GM23338 (cell line): Measurements from ENCODE around the gene ARL15. TPM values are rescaled to one million over a fixed set of nuclear protein-coding genes. Genes with fewer than 3 reads are reported as not detected.

Source experiments
- ATAC-seq: fragments of 200-7000 bp; cut with Tn5 transposase; 3 replicates; pipeline ENCODE4 v1.9.1; 2020
- DNase-seq: peaks from one replicate; pipeline ENCODE4 v3.0.0-alpha.2; 2015; ENCODE audit warnings: low spot score
- H2AFZ ChIP-seq: fragments of 200-600 bp; sonication (generic); 2 replicates; pipeline ENCODE4 v1.8.0; 2016; ENCODE audit warnings: antibody characterized with exemption, mild to moderate bottlenecking, moderate library complexity
- H3F3A ChIP-seq: fragments of 200-600 bp; sonication (generic); replicated peaks from 2 replicates; pipeline ENCODE4 v1.8.0; 2017; ENCODE audit warnings: antibody characterized with exemption, mixed run types, low read depth
- H3K27ac ChIP-seq: fragments of 200-600 bp; sonication (generic); 2 replicates; pipeline ENCODE4 v1.6.1; 2016; ENCODE audit warnings: low read depth
- H3K27me3 ChIP-seq: fragments of 200-600 bp; sonication (generic); 2 replicates; pipeline ENCODE4 v1.8.0; 2016; ENCODE audit warnings: mild to moderate bottlenecking, mixed run types, moderate library complexity; ENCODE audit not compliant: insufficient read depth
- H3K36me3 ChIP-seq: fragments of 200-600 bp; sonication (generic); 2 replicates; pipeline ENCODE4 v1.8.0; 2016; ENCODE audit warnings: mild to moderate bottlenecking; ENCODE audit not compliant: insufficient read depth
- H3K4me1 ChIP-seq: fragments of 200-600 bp; sonication (generic); 2 replicates; pipeline ENCODE4 v1.8.0; 2016; ENCODE audit warnings: mild to moderate bottlenecking, moderate library complexity; ENCODE audit not compliant: insufficient read depth
- H3K4me2 ChIP-seq: fragments of 200-600 bp; sonication (generic); 2 replicates; pipeline ENCODE4 v1.7.1; 2017; ENCODE audit warnings: mixed run types
- H3K4me3 ChIP-seq: fragments of 200-600 bp; sonication (generic); 2 replicates; pipeline ENCODE4 v1.6.1; 2016; ENCODE audit warnings: mixed run types
- H3K79me2 ChIP-seq: fragments of 200-600 bp; sonication (generic); replicated peaks from 2 replicates; pipeline ENCODE4 v1.8.0; 2017; ENCODE audit warnings: mild to moderate bottlenecking; ENCODE audit not compliant: insufficient read depth
- H3K9me2 ChIP-seq: fragments of 200-600 bp; sonication (generic); 2 replicates; pipeline ENCODE4 v1.8.0; 2017; ENCODE audit not compliant: insufficient read depth
- H4K20me1 ChIP-seq: fragments of 200-600 bp; sonication (generic); replicated peaks from 2 replicates; pipeline ENCODE4 v1.8.0; 2017; ENCODE audit warnings: mild to moderate bottlenecking; ENCODE audit not compliant: insufficient read depth
- H3K27ac Mint-ChIP-seq: 2 replicates; pipeline ENCODE4 v1.8.0; 2020; ENCODE audit warnings: inconsistent platforms, mild to moderate bottlenecking, moderate library complexity, mixed read lengths
- H3K27me3 Mint-ChIP-seq: 3 replicates; pipeline ENCODE4 v1.8.0; 2022; ENCODE audit warnings: low read depth, mild to moderate bottlenecking, moderate library complexity, mixed read lengths, inconsistent platforms; ENCODE audit not compliant: insufficient read depth, poor library complexity
- H3K36me3 Mint-ChIP-seq: 3 replicates; pipeline ENCODE4 v1.8.0; 2021; ENCODE audit warnings: low read depth, mild to moderate bottlenecking, inconsistent platforms, moderate library complexity, mixed read lengths
- H3K4me1 Mint-ChIP-seq: 3 replicates; pipeline ENCODE4 v1.8.0; 2020; ENCODE audit warnings: mild to moderate bottlenecking, inconsistent platforms, mixed read lengths
- H3K4me3 Mint-ChIP-seq: 3 replicates; pipeline ENCODE4 v1.8.0; 2021; ENCODE audit warnings: moderate library complexity, mild to moderate bottlenecking, inconsistent platforms, mixed read lengths
- H3K9me3 Mint-ChIP-seq: 3 replicates; pipeline ENCODE4 v1.8.0; 2020; ENCODE audit warnings: moderate library complexity, mild to moderate bottlenecking, inconsistent platforms, mixed read lengths
- CREB1 ChIP-seq: fragments of 250-450 bp; sonication (Bioruptor Pico); IDR thresholded peaks from 2 replicates; pipeline ENCODE4 v1.5.0; 2020; ENCODE audit warnings: low read depth, mild to moderate bottlenecking, moderate library complexity
- JUNB ChIP-seq: IDR thresholded peaks from one replicate; pipeline ENCODE4 v1.6.1; 2016; ENCODE audit warnings: antibody characterized with exemption; ENCODE audit not compliant: unreplicated experiment
- polyA plus RNA-seq: library from polyadenylated mRNA; unstranded; fragments of >200 nt; fragmentation: Nextera tagmentation; extraction: Ambion mirVana; gene quantifications from 2 replicates; pipeline ENCODE4 v1.2.1, GENCODE V29; 2016
- total RNA-seq: library from RNA; depleted of rRNA; stranded (reverse); fragments of >200 nt; shearing (Covaris generic); gene quantifications from 2 replicates; pipeline ENCODE4 v1.2.3, GENCODE V29; 2014
- TF ChIP-seq, protein P1 (sequence below): IDR thresholded peaks from one replicate; pipeline ENCODE4 v1.6.1; 2018; ENCODE audit warnings: antibody characterized with exemption; ENCODE audit not compliant: unreplicated experiment
- TF ChIP-seq, protein P2 (sequence below): fragments of 250-450 bp; sonication (Bioruptor Pico); IDR thresholded peaks from 2 replicates; pipeline ENCODE4 v1.5.0; 2020; ENCODE audit warnings: mild to moderate bottlenecking, moderate library complexity

Gene ARL15
- total and polyA plus RNA-seq, 2 experiments from 2014 or later = 13.0 to 54.0 TPM

DNA sequence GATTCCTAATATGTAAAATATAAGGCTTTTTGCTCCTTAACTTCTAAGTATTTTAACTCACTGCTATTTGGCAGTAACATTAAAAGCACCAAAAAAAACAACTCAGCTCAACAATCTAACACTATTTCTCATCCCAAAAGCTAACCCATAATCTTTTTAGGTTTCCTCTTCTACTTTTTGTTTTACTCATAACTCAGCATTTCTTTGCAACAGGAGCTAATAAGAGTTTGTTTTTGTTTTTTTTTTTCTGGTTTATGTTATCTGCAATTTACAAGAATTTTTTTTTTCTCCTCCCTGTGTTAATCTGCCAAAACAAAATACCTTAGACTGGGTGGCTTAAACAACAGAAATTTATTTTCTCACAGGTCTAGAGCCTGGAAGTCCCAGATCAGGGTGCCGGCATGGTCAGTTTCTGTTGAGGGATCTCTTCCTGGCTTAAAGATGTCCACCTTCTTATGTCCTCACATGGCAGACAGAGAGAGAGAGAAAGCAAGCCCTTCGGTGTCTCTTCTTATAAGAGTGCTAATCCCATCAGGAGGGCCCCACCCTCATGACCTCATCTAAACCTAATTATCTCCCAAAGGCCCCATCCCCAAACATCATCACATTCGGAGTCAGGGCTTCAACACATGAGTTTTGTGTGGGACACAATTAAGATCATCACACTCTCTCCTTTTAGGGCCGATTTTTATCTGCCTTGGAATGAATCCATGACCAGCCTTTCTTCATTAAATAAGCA lies 31.2 kb downstream of the ARL15 start (continued):
- TF ChIP-seq, protein P1, sequence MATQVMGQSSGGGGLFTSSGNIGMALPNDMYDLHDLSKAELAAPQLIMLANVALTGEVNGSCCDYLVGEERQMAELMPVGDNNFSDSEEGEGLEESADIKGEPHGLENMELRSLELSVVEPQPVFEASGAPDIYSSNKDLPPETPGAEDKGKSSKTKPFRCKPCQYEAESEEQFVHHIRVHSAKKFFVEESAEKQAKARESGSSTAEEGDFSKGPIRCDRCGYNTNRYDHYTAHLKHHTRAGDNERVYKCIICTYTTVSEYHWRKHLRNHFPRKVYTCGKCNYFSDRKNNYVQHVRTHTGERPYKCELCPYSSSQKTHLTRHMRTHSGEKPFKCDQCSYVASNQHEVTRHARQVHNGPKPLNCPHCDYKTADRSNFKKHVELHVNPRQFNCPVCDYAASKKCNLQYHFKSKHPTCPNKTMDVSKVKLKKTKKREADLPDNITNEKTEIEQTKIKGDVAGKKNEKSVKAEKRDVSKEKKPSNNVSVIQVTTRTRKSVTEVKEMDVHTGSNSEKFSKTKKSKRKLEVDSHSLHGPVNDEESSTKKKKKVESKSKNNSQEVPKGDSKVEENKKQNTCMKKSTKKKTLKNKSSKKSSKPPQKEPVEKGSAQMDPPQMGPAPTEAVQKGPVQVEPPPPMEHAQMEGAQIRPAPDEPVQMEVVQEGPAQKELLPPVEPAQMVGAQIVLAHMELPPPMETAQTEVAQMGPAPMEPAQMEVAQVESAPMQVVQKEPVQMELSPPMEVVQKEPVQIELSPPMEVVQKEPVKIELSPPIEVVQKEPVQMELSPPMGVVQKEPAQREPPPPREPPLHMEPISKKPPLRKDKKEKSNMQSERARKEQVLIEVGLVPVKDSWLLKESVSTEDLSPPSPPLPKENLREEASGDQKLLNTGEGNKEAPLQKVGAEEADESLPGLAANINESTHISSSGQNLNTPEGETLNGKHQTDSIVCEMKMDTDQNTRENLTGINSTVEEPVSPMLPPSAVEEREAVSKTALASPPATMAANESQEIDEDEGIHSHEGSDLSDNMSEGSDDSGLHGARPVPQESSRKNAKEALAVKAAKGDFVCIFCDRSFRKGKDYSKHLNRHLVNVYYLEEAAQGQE = no peak
- no peak for TF ChIP-seq JUNB

DNA sequence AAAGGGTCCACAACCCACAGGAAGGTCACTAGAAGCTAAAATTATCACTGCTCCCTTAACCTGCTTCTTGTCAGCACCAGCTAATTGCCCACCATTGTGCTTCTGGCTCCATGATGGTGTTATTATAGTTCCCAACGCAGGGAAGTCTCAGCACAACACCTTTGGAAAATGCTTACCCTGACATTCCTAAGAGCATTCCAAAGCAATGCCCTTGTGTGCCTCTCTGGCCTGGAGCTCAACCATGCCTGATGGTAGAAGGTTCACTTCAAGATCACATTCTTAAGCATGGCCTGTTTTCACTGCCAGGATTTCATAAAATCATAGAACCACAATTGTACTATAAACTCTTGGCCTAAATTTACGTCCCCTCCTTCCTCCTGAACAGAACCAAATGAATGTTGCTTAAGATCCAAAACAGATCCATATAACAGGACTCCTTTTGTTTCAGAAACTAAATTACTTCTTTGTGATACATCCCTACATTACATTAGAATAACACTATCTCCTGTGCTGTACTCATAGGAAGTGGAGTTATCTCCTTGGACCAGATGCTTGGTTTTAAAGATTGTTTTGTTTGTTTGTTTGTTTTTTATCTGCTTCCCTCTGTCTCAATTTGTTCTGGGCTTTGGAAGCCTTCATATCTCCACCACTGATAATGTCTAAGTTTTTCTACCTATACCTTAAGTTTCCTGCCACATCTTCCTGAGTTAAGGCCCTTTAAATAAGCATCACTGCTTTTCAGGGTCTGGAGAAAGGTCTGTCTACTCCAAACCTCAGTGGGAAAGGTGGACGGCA lies 32.1 kb downstream of the ARL15 start:
- no peaks in the 10 kb centered on the region for H3K27me3 ChIP-seq
- H3K79me2 ChIP-seq = peaks cover 49% of the 10 kb centered on the region

More for the DNA sequence above, 32.1 kb downstream of the ARL15 start:
- Histone ChIP-seq H3K9me2 (peaks cover 5% of the 10 kb centered on the region), H4K20me1 (0 out of 2 replicates have a peak, but pooled peaks cover 4% of the 10 kb centered on the region), H3F3A (no peaks in the 10 kb centered on the region), H3K4me2 (peak overlapping the region; percentile 42), H3K4me3 (no peak overlapping the region), H2AFZ (no peak overlapping the region), H3K4me1 (peaks cover 11% of the 10 kb centered on the region), H3K36me3 (no peaks in the 10 kb centered on the region), H3K27ac (no peak overlapping the region; the same call in 1 of the 2 replicates)
- peaks cover 5% of the 10 kb centered on the region for H3K36me3 Mint-ChIP-seq
- H3K4me3 Mint-ChIP-seq = no peak overlapping the region
- peaks cover 3% of the 10 kb centered on the region for H3K27me3 Mint-ChIP-seq
- peaks cover 20% of the 10 kb centered on the region for H3K4me1 Mint-ChIP-seq
- no peak for TF ChIP-seq CREB1
- TF ChIP-seq, protein P2, sequence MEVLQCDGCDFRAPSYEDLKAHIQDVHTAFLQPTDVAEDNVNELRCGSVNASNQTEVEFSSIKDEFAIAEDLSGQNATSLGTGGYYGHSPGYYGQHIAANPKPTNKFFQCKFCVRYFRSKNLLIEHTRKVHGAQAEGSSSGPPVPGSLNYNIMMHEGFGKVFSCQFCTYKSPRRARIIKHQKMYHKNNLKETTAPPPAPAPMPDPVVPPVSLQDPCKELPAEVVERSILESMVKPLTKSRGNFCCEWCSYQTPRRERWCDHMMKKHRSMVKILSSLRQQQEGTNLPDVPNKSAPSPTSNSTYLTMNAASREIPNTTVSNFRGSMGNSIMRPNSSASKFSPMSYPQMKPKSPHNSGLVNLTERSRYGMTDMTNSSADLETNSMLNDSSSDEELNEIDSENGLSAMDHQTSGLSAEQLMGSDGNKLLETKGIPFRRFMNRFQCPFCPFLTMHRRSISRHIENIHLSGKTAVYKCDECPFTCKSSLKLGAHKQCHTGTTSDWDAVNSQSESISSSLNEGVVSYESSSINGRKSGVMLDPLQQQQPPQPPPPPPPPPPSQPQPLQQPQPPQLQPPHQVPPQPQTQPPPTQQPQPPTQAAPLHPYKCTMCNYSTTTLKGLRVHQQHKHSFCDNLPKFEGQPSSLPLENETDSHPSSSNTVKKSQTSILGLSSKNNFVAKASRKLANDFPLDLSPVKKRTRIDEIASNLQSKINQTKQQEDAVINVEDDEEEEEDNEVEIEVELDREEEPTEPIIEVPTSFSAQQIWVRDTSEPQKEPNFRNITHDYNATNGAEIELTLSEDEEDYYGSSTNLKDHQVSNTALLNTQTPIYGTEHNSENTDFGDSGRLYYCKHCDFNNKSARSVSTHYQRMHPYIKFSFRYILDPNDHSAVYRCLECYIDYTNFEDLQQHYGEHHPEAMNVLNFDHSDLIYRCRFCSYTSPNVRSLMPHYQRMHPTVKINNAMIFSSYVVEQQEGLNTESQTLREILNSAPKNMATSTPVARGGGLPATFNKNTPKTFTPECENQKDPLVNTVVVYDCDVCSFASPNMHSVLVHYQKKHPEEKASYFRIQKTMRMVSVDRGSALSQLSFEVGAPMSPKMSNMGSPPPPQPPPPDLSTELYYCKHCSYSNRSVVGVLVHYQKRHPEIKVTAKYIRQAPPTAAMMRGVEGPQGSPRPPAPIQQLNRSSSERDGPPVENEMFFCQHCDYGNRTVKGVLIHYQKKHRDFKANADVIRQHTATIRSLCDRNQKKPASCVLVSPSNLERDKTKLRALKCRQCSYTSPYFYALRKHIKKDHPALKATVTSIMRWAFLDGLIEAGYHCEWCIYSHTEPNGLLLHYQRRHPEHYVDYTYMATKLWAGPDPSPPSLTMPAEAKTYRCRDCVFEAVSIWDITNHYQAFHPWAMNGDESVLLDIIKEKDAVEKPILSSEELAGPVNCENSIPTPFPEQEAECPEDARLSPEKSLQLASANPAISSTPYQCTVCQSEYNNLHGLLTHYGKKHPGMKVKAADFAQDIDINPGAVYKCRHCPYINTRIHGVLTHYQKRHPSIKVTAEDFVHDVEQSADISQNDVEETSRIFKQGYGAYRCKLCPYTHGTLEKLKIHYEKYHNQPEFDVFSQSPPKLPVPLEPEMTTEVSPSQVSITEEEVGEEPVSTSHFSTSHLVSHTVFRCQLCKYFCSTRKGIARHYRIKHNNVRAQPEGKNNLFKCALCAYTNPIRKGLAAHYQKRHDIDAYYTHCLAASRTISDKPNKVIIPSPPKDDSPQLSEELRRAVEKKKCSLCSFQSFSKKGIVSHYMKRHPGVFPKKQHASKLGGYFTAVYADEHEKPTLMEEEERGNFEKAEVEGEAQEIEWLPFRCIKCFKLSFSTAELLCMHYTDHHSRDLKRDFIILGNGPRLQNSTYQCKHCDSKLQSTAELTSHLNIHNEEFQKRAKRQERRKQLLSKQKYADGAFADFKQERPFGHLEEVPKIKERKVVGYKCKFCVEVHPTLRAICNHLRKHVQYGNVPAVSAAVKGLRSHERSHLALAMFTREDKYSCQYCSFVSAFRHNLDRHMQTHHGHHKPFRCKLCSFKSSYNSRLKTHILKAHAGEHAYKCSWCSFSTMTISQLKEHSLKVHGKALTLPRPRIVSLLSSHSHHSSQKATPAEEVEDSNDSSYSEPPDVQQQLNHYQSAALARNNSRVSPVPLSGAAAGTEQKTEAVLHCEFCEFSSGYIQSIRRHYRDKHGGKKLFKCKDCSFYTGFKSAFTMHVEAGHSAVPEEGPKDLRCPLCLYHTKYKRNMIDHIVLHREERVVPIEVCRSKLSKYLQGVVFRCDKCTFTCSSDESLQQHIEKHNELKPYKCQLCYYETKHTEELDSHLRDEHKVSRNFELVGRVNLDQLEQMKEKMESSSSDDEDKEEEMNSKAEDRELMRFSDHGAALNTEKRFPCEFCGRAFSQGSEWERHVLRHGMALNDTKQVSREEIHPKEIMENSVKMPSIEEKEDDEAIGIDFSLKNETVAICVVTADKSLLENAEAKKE (CRISPR knock-in tag) = peak; percentile 69
- peak; percentile 41 for DNase-seq
- ATAC-seq = peak; percentile 64
- peak overlapping the region; percentile 10; the same call in 1 of the 2 replicates for H3K27ac Mint-ChIP-seq
- H3K9me3 Mint-ChIP-seq = no peaks in the 10 kb centered on the region; the same call in 1 of the 3 replicates
